ENCODE data around the gene ZNF728. TPM values are rescaled to one million over a fixed set of nuclear protein-coding genes. Genes with fewer than 3 reads are reported as not detected.
A peak's percentile ranks its signal among the peaks of the same experiment; 100 is the strongest.

ZNF728 gene
- 1 to 10 TPM in 1 of 9 donors, under 1 TPM in 7, not detected in 1; 0.11 to 2.3 (median 0.63) TPM for total RNA-seq
- polyA plus RNA-seq = under 1 TPM in 2 of 3 donors, not detected in 1; 0.07 to 0.35 TPM
- long read RNA-seq, donor 1 = 0 reads
- long read RNA-seq, donor 2 = 0 reads
- long read RNA-seq, donor 3 = 0 reads
- long read RNA-seq, donor 4 = 0 reads
- long read RNA-seq, donor 5 = 0 reads
- long read RNA-seq, donor 6 = 0 reads
- long read RNA-seq, donor 7 = 0 reads
- long read RNA-seq, donor 8 = 0 reads
- long read RNA-seq, donor 9 = 0 reads
- long read RNA-seq, donor 10 = 0 reads

GRCh38 chr19:23002690-23003422 lies at the start of gene ZNF728:
Gene ZNF728 (minus strand): TSS chr19:23003176. CDS start chr19:23003030, 146 bp downstream.
- Histone ChIP-seq H3K27me3 (no peaks in the 10 kb centered on the region), H3K9me3 (replicated peaks in 1 of 3) (no peaks in the 10 kb centered on the region), H3K36me3 (replicated peaks in 1 of 2) (no peaks in the 10 kb centered on the region), H3K27ac (peak within 1 kb of the TSS in 2 of 5 donors; percentile 21 to 72), H3K4me1 (replicated peaks in 1 of 2) (no peaks in the 10 kb centered on the region), H3K4me3 (peak within 1 kb of the TSS in 2 of 4 donors; percentile 5 to 52)
- DNase-seq = peak; percentile 26 to 82 (median 46)
- 6 to 9% (median 7%) methylated on average over 22 to 46 of the region's 46 CpGs for WGBS, 4 donors
- intact Hi-C loops (cut with DNase I) = no loop called here
- TF ChIP-seq CTCF (IDR thresholded peaks at IDR 0.05) (no peak), POLR2A (IDR thresholded peaks at IDR 0.05) (no peak)

GRCh38 chr19:23052349-23052748 lies 49.4 kb upstream of the ZNF728 start:
- WGBS, 4 donors = 15 to 58% (median 45%) methylated on average over 1 of the region's 1 CpG
- no peaks in the 10 kb centered on the region for H3K36me3 ChIP-seq (replicated peaks in 1 of 2)
- no peaks in the 10 kb centered on the region for H3K9me3 ChIP-seq (replicated peaks in 1 of 3)
- no peak for DNase-seq
- no peak overlapping the region for H3K27ac ChIP-seq
- no peaks in the 10 kb centered on the region for H3K4me1 ChIP-seq (replicated peaks in 1 of 2)
- intact Hi-C loops (cut with DNase I) = no loop called here
- H3K27me3 ChIP-seq = no peaks in the 10 kb centered on the region
- no peak overlapping the region for H3K4me3 ChIP-seq
- TF ChIP-seq POLR2A (IDR thresholded peaks at IDR 0.05) (no peak), CTCF (IDR thresholded peaks at IDR 0.05) (no peak)

- no peak for DNase-seq
- intact Hi-C loops (cut with DNase I) = no loop called here
- Histone ChIP-seq H3K36me3 (replicated peaks in 1 of 2) (no peaks in the 10 kb centered on the region), H3K27ac (no peak overlapping the region), H3K4me1 (replicated peaks in 1 of 2) (no peaks in the 10 kb centered on the region), H3K9me3 (replicated peaks in 1 of 3) (no peaks in the 10 kb centered on the region), H3K27me3 (no peaks in the 10 kb centered on the region), H3K4me3 (no peak overlapping the region)
- no peak for TF ChIP-seq CTCF (IDR thresholded peaks at IDR 0.05)
- no peak for TF ChIP-seq POLR2A (IDR thresholded peaks at IDR 0.05)
- WGBS, 4 donors = 60 to 83% (median 75%) methylated on average over 4 of the region's 4 CpGs
Observed at GRCh38 chr19:23049256-23049655, 46.3 kb upstream of the ZNF728 start.

GRCh38 chr19:23046743-23047142 lies 43.8 kb upstream of the ZNF728 start:
- Histone ChIP-seq H3K4me3 (no peak overlapping the region), H3K9me3 (replicated peaks in 1 of 3) (no peaks in the 10 kb centered on the region), H3K4me1 (replicated peaks in 1 of 2) (no peaks in the 10 kb centered on the region), H3K27me3 (no peaks in the 10 kb centered on the region), H3K36me3 (replicated peaks in 1 of 2) (no peaks in the 10 kb centered on the region), H3K27ac (no peak overlapping the region)
- 68 to 87% (median 78%) methylated on average over 6 of the region's 6 CpGs for WGBS, 4 donors
- DNase-seq = no peak
- intact Hi-C loops (cut with DNase I) = no loop called here
- TF ChIP-seq CTCF (IDR thresholded peaks at IDR 0.05) (no peak), POLR2A (IDR thresholded peaks at IDR 0.05) (no peak)

Data from adrenal gland (tissue), 19 donors.